GM12892 (cell line): ENCODE measurements around the gene POC5.

Source experiments
- POLR2A ChIP-seq: IDR thresholded peaks from 2 replicates; pipeline ENCODE4 v1.6.1; 2011; ENCODE audit warnings: low read depth, low read length, control low read depth
- POLR2AphosphoS5 ChIP-seq: IDR thresholded peaks from 2 replicates; pipeline ENCODE4 v1.6.1; 2011; ENCODE audit warnings: low read depth, low read length, control low read depth

DNA sequence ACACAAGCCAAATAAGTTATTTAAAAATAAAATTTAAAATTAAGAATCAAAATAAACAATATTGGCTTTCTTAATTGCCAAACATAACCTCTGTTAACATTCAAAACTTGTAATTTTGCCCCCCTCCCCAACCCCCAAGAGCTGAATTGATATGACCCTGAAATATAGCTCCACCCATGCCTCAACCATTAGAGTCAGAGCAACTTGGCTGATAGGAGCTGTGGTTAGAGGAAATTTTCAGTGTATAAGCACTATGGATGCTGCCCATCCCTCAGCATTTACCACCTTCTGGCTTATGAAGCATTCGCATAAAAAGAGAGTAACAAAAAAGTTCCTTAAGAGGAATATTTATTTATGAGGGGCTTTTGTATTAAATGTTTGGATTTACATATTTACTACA lies 6.1 kb downstream of the POC5 start:
- TF ChIP-seq POLR2A (no peak), POLR2AphosphoS5 (no peak)
